IPS-15b (cell line): Measurements from ENCODE around the gene B3GNT4.

ENCODE experiments used
- H3K27me3 ChIP-seq: one replicate; pipeline ENCODE4 v1.6.1; 2013; ENCODE audit warnings: low read length; ENCODE audit not compliant: control insufficient read depth, insufficient read depth
- H3K36me3 ChIP-seq: one replicate; pipeline ENCODE4 v1.6.1; 2013; ENCODE audit warnings: low read length; ENCODE audit not compliant: control insufficient read depth, insufficient read depth
- H3K4me1 ChIP-seq: one replicate; pipeline ENCODE4 v1.6.1; 2013; ENCODE audit warnings: mild to moderate bottlenecking, low read length; ENCODE audit not compliant: control insufficient read depth, insufficient read depth
- H3K4me3 ChIP-seq: one replicate; pipeline ENCODE4 v1.5.1; 2013; ENCODE audit warnings: low read depth, low read length
- H3K9ac ChIP-seq: one replicate; pipeline ENCODE4 v1.6.1; 2013; ENCODE audit warnings: low read depth, mild to moderate bottlenecking, low read length
- H3K9me3 ChIP-seq: one replicate; pipeline ENCODE4 v1.6.1; 2013; ENCODE audit warnings: mild to moderate bottlenecking, low read length; ENCODE audit not compliant: control insufficient read depth, insufficient read depth

The B3GNT4 gene

GRCh38 chr12:122205053-122205925 is 1.8 kb downstream of the B3GNT4 start:
- Histone ChIP-seq H3K36me3 (peaks cover 15% of the 10 kb centered on the region), H3K9ac (no peak overlapping the region), H3K9me3 (no peaks in the 10 kb centered on the region), H3K4me3 (peak overlapping the region; percentile 4), H3K27me3 (peaks cover 33% of the 10 kb centered on the region), H3K4me1 (no peaks in the 10 kb centered on the region)

- Histone ChIP-seq H3K4me1 (no peaks in the 10 kb centered on the region), H3K9me3 (no peaks in the 10 kb centered on the region), H3K27me3 (peaks cover 33% of the 10 kb centered on the region), H3K36me3 (peaks cover 16% of the 10 kb centered on the region), H3K4me3 (no peak overlapping the region), H3K9ac (no peak overlapping the region)
These were observed 2.8 kb downstream of the B3GNT4 start for GRCh38 chr12:122206111-122206881.

GRCh38 chr12:122206976-122207375 is 3.5 kb downstream of the B3GNT4 start:
- Histone ChIP-seq H3K27me3 (peaks cover 30% of the 10 kb centered on the region), H3K4me1 (no peaks in the 10 kb centered on the region), H3K9ac (no peak overlapping the region), H3K36me3 (peaks cover 22% of the 10 kb centered on the region), H3K9me3 (no peaks in the 10 kb centered on the region), H3K4me3 (no peak overlapping the region)

GRCh38 chr12:122207391-122207790 is 3.9 kb downstream of the B3GNT4 start:
- no peaks in the 10 kb centered on the region for H3K4me1 ChIP-seq
- no peak overlapping the region for H3K9ac ChIP-seq
- peaks cover 24% of the 10 kb centered on the region for H3K36me3 ChIP-seq
- no peaks in the 10 kb centered on the region for H3K9me3 ChIP-seq
- H3K27me3 ChIP-seq = peaks cover 26% of the 10 kb centered on the region
- H3K4me3 ChIP-seq = no peak overlapping the region

GRCh38 chr12:122208073-122208820 is 4.7 kb downstream of the B3GNT4 start:
- Histone ChIP-seq H3K9ac (no peak overlapping the region), H3K36me3 (peaks cover 28% of the 10 kb centered on the region), H3K4me1 (no peaks in the 10 kb centered on the region), H3K9me3 (no peaks in the 10 kb centered on the region), H3K27me3 (peaks cover 17% of the 10 kb centered on the region), H3K4me3 (no peak overlapping the region)

GRCh38 chr12:122215771-122216170 is 12.3 kb downstream of the B3GNT4 start:
- peaks cover 39% of the 10 kb centered on the region for H3K36me3 ChIP-seq
- no peaks in the 10 kb centered on the region for H3K4me1 ChIP-seq

GRCh38 chr12:122216445-122216844 is 12.9 kb downstream of the B3GNT4 start:
- Histone ChIP-seq H3K27me3 (no peaks in the 10 kb centered on the region), H3K9me3 (no peaks in the 10 kb centered on the region), H3K9ac (no peak overlapping the region), H3K36me3 (peaks cover 43% of the 10 kb centered on the region), H3K4me3 (no peak overlapping the region), H3K4me1 (no peaks in the 10 kb centered on the region)

More at GRCh38 chr12:122215771-122216170, 12.3 kb downstream of the B3GNT4 start:
- Histone ChIP-seq H3K9me3 (no peaks in the 10 kb centered on the region), H3K9ac (no peak overlapping the region), H3K4me3 (no peak overlapping the region), H3K27me3 (no peaks in the 10 kb centered on the region)

- Histone ChIP-seq H3K4me1 (peaks cover 5% of the 10 kb centered on the region), H3K9me3 (no peaks in the 10 kb centered on the region), H3K36me3 (peaks cover 32% of the 10 kb centered on the region), H3K9ac (peak within 1 kb of the TSS; percentile 91), H3K4me3 (peak within 1 kb of the TSS; percentile 96), H3K27me3 (peaks cover 8% of the 10 kb centered on the region)
These were observed 22.3 kb downstream of the B3GNT4 start, which contains the start of gene DIABLO for GRCh38 chr12:122225683-122226365. Gene DIABLO, minus strand, starts transcription at chr12:122226052. Its CDS starts 38 bp downstream, at chr12:122226014.

GRCh38 chr12:122226366-122227125 is 23.0 kb downstream of the B3GNT4 start:
- H3K36me3 ChIP-seq = peaks cover 32% of the 10 kb centered on the region
- H3K9ac ChIP-seq = no peak overlapping the region

GRCh38 chr12:122227341-122227740 is 23.8 kb downstream of the B3GNT4 start:
- Histone ChIP-seq H3K4me3 (no peak overlapping the region), H3K9me3 (no peaks in the 10 kb centered on the region), H3K36me3 (peaks cover 27% of the 10 kb centered on the region), H3K4me1 (peaks cover 5% of the 10 kb centered on the region), H3K27me3 (peaks cover 8% of the 10 kb centered on the region), H3K9ac (no peak overlapping the region)

More at GRCh38 chr12:122226366-122227125, 23.0 kb downstream of the B3GNT4 start:
- peak overlapping the region; percentile 49 for H3K4me3 ChIP-seq
- H3K9me3 ChIP-seq = no peaks in the 10 kb centered on the region
- peaks cover 5% of the 10 kb centered on the region for H3K4me1 ChIP-seq
- H3K27me3 ChIP-seq = peaks cover 8% of the 10 kb centered on the region
